ENCODE measurements around the gene TRPV5.

- no peak for TF ChIP-seq EZH2phosphoT487 (IDR thresholded peaks at IDR 0.05; ENCODE audit: borderline replicate concordance, low read length)
- TF ChIP-seq, protein P1, sequence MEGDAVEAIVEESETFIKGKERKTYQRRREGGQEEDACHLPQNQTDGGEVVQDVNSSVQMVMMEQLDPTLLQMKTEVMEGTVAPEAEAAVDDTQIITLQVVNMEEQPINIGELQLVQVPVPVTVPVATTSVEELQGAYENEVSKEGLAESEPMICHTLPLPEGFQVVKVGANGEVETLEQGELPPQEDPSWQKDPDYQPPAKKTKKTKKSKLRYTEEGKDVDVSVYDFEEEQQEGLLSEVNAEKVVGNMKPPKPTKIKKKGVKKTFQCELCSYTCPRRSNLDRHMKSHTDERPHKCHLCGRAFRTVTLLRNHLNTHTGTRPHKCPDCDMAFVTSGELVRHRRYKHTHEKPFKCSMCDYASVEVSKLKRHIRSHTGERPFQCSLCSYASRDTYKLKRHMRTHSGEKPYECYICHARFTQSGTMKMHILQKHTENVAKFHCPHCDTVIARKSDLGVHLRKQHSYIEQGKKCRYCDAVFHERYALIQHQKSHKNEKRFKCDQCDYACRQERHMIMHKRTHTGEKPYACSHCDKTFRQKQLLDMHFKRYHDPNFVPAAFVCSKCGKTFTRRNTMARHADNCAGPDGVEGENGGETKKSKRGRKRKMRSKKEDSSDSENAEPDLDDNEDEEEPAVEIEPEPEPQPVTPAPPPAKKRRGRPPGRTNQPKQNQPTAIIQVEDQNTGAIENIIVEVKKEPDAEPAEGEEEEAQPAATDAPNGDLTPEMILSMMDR (IDR thresholded peaks at IDR 0.05; ENCODE audit: low read depth, low read length, poor library complexity, severe bottlenecking): no peak
Measured at GRCh38 chr7:142898377-142899170, 35.0 kb downstream of the TRPV5 start.
